ENCODE data around the gene PTPRG.
A peak's percentile ranks its signal among the peaks of the same experiment; 100 is the strongest.

The PTPRG gene

DNA sequence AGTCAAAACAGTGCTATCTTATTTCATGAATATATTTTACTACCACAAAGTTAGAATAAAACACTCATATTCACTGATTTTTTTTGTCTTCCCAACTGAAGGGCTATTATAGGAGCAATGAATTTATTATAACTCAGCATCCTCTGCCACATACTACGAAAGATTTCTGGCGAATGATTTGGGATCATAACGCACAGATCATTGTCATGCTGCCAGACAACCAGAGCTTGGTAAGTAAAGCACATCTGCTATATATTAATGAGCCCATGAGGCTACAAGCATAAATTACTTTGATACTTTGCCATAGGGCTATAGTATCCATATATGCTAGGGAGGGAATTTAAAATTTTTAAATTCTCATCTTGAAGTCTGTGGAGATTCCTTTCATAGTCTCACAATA lies 716.1 kb downstream of the PTPRG start:
- H3K36me3 Mint-ChIP-seq, result peaks cover 2% of the 10 kb centered on the region
- no peaks in the 10 kb centered on the region for H3K4me1 Mint-ChIP-seq
- no peak for ATAC-seq (ENCODE audit: low read depth)
- no peaks in the 10 kb centered on the region for H3K27me3 Mint-ChIP-seq
- no peak overlapping the region for H3K27ac Mint-ChIP-seq
- H3K9me3 Mint-ChIP-seq, result no peaks in the 10 kb centered on the region
- DNase-seq (ENCODE audit: low spot score in 2 of 2), result no peak
- no peak overlapping the region for H3K4me3 Mint-ChIP-seq

DNA sequence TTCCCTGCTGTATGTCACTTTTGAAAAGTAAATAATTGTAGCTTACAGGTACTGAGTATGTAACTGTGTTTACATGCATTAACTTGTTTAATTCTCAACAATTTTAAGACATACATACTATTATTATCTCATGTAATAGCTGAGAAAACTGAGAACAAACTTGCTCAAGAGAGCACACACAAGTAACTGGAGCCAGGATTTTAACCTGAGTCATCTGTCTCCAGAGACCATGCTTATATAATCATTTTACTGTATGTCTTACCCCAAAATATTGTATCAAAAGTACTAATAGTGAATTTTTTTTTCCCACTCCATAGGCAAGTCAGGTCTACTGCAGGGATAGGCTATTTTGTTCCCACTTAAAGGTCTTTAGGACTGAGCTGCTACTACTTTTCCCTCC lies 716.6 kb downstream of the PTPRG start:
- no peak for DNase-seq (ENCODE audit: low spot score in 2 of 2)
- H3K27ac Mint-ChIP-seq, result no peak overlapping the region
- H3K4me3 Mint-ChIP-seq, result no peak overlapping the region
- no peaks in the 10 kb centered on the region for H3K27me3 Mint-ChIP-seq
- H3K9me3 Mint-ChIP-seq, result no peaks in the 10 kb centered on the region
- no peaks in the 10 kb centered on the region for H3K4me1 Mint-ChIP-seq
- ATAC-seq (ENCODE audit: low read depth), result no peak
- peaks cover 2% of the 10 kb centered on the region for H3K36me3 Mint-ChIP-seq

DNA sequence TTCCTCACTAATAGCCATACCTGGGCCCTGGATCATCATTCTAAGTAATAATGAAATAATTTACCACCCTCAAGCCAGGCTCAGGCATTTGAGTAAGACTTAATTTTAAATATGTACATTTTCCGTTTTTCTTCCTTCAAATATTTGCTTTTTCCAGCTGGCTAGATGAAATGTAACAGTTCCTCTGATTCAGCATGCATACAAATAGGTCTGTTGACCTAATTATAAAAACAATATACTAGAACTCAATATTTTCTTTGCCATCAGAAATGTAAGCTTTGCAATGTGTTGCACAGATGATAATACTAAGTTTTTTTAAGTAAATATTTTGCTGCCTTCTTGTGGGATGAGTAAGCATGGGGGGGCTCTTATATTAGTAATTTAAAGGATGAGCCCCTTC lies 720.4 kb downstream of the PTPRG start:
- Mint-ChIP-seq H3K27ac (no peak overlapping the region), H3K27me3 (no peaks in the 10 kb centered on the region), H3K4me1 (no peaks in the 10 kb centered on the region), H3K4me3 (no peak overlapping the region), H3K36me3 (peaks cover 2% of the 10 kb centered on the region), H3K9me3 (no peaks in the 10 kb centered on the region)
- no peak for ATAC-seq (ENCODE audit: low read depth)
- no peak for DNase-seq (ENCODE audit: low spot score in 2 of 2)

DNA sequence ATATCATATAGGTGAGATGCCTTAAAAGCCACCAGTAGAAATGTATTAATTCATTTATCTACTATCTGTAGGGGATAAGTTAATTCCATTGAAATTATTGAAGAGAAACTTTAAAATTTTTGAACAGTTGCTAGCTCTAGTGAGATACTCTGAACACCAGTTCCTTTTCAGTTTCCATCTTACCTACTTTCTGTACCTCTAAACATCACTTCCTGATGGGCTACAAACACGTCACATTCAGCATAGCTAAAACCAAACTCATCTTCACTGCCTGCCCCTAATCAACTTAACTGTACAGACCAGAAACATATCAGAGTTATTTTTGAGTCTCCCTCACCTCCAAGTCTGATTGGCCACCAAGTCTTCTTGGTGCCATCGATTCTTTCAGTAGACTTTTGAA lies 723.1 kb downstream of the PTPRG start:
- DNase-seq (ENCODE audit: low spot score in 2 of 2) (no peak), ATAC-seq (ENCODE audit: low read depth) (no peak)
- no peaks in the 10 kb centered on the region for H3K36me3 Mint-ChIP-seq
- H3K27ac Mint-ChIP-seq, result no peak overlapping the region
- H3K4me3 Mint-ChIP-seq, result no peak overlapping the region
- H3K27me3 Mint-ChIP-seq, result no peaks in the 10 kb centered on the region
- H3K9me3 Mint-ChIP-seq, result no peaks in the 10 kb centered on the region
- H3K4me1 Mint-ChIP-seq, result peaks cover 11% of the 10 kb centered on the region

DNA sequence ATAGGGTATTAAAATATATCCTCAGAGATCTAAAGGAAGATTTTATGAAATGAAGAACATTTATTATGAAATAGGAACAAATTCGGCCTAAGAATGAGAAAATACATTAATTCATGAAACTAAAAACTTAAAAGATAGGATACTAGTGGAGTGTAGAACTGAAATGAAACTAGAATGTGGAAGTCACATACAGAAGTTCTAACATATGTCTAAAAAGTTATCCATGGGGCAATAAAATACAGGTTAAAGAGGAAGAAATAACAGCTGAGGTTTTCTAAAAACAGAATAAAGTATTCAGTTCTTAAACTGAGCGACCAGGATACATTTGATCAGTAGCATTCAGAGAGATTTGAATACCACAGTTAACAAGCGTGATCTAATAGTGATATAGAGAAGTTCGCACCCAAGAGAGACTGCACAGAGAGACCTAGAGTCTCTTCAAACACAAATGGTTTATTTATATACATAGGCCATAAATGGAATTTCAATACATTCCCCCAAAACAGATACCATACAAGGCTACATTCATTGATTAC lies 726.1 kb downstream of the PTPRG start:
- H3K27ac Mint-ChIP-seq, result no peak overlapping the region

DNA sequence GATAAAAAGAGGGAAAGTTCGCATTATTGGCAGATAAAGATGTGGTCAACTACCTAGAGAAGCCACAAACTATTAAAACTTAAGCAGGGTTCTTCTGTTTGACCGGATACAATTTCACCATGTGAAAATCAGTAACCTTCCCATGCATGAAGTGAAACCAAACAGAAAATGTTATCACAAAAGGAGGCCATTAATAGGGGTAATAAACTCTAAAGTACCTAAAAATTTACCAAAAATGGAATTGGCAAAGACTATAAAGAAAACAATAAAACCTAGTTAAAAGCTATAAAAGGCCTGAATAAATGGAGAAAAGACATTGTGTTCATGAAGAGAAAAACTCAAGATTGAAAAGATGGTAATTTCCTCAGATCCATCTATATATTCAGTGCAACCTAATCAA lies 728.6 kb downstream of the PTPRG start:
- H3K4me3 Mint-ChIP-seq, result no peak overlapping the region
- H3K36me3 Mint-ChIP-seq, result peaks cover 2% of the 10 kb centered on the region
- H3K27ac Mint-ChIP-seq, result no peak overlapping the region
- peaks cover 1% of the 10 kb centered on the region for H3K27me3 Mint-ChIP-seq
- no peak for DNase-seq (ENCODE audit: low spot score in 2 of 2)
- no peak for ATAC-seq (ENCODE audit: low read depth)
- no peaks in the 10 kb centered on the region for H3K9me3 Mint-ChIP-seq
- peaks cover 11% of the 10 kb centered on the region for H3K4me1 Mint-ChIP-seq

More for the DNA sequence above, 726.1 kb downstream of the PTPRG start:
- Mint-ChIP-seq H3K9me3 (no peaks in the 10 kb centered on the region), H3K36me3 (peaks cover 2% of the 10 kb centered on the region), H3K27me3 (peaks cover 1% of the 10 kb centered on the region), H3K4me1 (peaks cover 11% of the 10 kb centered on the region), H3K4me3 (no peak overlapping the region)
- peak; percentile 69 for ATAC-seq (ENCODE audit: low read depth)
- no peak for DNase-seq (ENCODE audit: low spot score in 2 of 2)

DNA sequence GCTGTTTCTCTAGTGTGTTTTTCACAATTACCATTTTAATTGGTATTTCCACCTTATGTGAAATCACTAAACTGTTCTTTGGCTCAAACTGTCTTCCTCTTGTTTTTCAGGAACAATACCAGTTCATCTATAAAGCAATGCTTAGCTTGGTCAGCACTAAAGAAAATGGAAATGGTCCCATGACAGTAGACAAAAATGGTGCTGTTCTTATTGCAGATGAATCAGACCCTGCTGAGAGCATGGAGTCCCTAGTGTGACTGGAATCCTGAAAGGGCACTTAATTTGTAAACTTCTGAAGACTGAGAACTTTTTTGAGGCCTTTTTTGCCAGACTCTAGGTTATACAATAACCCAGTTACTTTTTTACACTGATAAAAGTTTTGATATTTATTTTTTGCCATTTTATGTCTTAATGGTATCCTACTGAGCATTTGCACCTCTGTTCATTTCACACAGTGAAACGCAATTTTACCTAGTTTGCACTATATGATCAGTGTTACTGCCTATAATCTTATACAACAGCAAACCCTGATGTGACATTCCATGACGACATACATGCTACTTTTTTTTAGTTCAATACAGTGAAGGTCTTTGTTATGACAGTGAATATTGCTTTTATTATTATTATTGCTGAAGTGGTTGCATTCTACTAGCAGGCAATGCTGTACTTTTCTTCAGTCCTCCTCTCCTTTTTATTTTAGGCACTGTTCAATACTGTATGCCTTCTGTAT lies 731.8 kb downstream of the PTPRG start:
- H3K4me1 Mint-ChIP-seq, result no peaks in the 10 kb centered on the region
- H3K36me3 Mint-ChIP-seq, result peaks cover 2% of the 10 kb centered on the region
- DNase-seq (ENCODE audit: low spot score in 2 of 2) (no peak), ATAC-seq (ENCODE audit: low read depth) (no peak)
- peaks cover 1% of the 10 kb centered on the region for H3K27me3 Mint-ChIP-seq
- no peak overlapping the region for H3K27ac Mint-ChIP-seq
- no peak overlapping the region for H3K4me3 Mint-ChIP-seq
- H3K9me3 Mint-ChIP-seq, result no peaks in the 10 kb centered on the region

DNA sequence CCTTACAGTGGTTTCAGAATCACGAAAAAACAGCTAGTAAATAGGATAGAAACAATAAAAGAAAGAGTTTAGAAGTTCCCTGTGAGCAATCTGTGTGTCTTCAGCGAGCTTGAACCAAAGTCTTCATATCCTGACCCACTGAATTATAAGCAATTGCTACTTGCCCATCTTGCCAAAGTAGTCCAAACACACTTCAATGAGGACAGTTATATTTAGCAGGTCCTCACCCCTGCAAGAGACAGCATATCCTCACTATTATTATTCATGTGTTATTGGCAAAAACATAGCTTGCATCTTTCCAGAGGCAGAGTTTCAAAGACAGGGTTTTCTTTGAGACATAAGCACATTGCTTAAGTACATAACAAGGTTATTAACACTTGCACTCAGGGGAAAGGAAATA lies 734.2 kb downstream of the PTPRG start:
- Mint-ChIP-seq H3K4me3 (no peak overlapping the region), H3K4me1 (no peaks in the 10 kb centered on the region), H3K36me3 (peaks cover 2% of the 10 kb centered on the region), H3K27ac (no peak overlapping the region), H3K27me3 (no peaks in the 10 kb centered on the region), H3K9me3 (no peaks in the 10 kb centered on the region)
- ATAC-seq (ENCODE audit: low read depth) (no peak), DNase-seq (ENCODE audit: low spot score in 2 of 2) (no peak)

DNA sequence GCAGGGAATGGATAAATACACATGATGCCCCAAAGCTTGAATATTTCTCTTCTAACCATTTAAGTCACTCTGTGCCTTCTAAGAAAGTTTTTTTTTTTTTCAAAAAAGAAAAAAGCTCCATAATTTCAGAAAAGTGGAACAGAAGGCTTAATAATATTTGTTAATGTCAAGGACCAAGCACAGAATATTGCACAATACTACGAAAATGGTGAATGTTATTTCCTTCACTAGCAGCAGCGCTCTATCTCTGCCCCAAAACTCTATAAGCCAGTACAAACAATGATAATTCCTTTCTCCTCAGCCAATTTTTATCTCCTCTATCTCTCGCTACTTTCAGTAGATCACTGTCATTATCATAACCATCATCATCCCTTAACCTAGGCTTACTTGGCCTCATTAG lies 739.2 kb downstream of the PTPRG start:
- Mint-ChIP-seq H3K36me3 (peaks cover 2% of the 10 kb centered on the region), H3K4me1 (no peaks in the 10 kb centered on the region), H3K27ac (no peak overlapping the region), H3K27me3 (no peaks in the 10 kb centered on the region), H3K9me3 (peaks cover 13% of the 10 kb centered on the region), H3K4me3 (no peak overlapping the region)
- DNase-seq (ENCODE audit: low spot score in 2 of 2), result no peak
- no peak for ATAC-seq (ENCODE audit: low read depth)

DNA sequence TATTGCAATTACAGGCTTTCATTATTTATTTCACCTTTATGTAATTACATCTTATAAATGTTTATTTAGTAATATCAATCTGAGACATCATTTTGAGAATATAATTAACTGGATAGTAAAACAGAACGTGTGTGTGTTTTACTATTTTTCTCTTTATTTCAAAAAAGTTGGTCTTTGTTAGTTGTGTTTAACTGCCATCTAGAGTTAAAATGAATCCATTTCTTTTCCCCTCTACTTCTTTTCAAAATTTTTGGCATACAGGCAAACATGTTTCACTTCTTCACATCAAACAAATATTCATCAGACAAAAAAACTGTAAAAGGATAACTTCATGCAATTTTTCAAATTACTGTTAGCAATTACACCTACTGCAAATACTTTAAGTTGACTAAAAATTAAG lies 750.8 kb downstream of the PTPRG start:
- Mint-ChIP-seq H3K27me3 (no peaks in the 10 kb centered on the region), H3K9me3 (no peaks in the 10 kb centered on the region), H3K4me1 (no peaks in the 10 kb centered on the region), H3K27ac (no peak overlapping the region), H3K4me3 (no peak overlapping the region), H3K36me3 (no peaks in the 10 kb centered on the region)
- ATAC-seq (ENCODE audit: low read depth), result no peak
- DNase-seq (ENCODE audit: low spot score in 2 of 2), result no peak

DNA sequence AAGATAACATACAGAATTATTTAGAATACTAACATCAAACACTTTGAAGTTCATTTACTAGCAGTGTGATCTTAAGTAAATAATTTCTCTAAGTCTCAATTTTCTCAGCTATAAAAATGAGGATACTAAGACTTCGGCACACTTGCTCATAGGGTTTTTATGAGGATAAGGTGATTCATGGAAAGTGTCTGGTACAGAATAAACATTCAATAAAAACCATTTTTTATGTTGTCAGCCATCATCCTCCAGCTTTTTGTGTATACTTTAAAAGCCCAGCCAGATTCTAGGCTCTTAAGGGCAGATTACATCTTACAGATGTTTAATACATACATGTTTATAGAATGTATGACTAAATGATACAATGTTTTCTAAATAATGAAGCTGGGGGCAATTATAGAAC lies 755.2 kb downstream of the PTPRG start:
- Mint-ChIP-seq H3K27ac (no peak overlapping the region), H3K4me3 (no peak overlapping the region), H3K27me3 (no peaks in the 10 kb centered on the region), H3K9me3 (peaks cover 6% of the 10 kb centered on the region), H3K36me3 (peaks cover 2% of the 10 kb centered on the region), H3K4me1 (peaks cover 6% of the 10 kb centered on the region)
- no peak for ATAC-seq (ENCODE audit: low read depth)
- no peak for DNase-seq (ENCODE audit: low spot score in 2 of 2)

DNA sequence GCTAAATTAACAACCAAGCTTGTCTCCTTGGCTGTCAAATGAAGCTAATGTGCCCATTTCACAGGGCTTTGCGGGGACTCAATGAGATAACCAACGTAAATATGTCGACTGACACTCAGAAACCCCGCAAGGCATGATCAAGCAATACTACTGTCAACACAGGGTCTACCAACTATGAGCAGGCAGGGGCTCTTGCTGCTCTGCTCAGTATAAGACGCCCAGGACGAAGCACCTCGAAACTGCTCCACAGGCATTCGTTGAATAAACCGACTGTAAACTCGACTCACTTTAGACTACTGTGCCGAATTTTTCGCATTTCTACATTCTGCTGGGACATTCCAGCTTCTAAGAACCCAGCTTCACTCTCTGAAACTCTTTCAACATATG lies 757.0 kb downstream of the PTPRG start:
- ATAC-seq (ENCODE audit: low read depth), result peak; percentile 6
- H3K27ac Mint-ChIP-seq, result peak overlapping the region; percentile 83
- peaks cover 6% of the 10 kb centered on the region for H3K4me1 Mint-ChIP-seq

DNA sequence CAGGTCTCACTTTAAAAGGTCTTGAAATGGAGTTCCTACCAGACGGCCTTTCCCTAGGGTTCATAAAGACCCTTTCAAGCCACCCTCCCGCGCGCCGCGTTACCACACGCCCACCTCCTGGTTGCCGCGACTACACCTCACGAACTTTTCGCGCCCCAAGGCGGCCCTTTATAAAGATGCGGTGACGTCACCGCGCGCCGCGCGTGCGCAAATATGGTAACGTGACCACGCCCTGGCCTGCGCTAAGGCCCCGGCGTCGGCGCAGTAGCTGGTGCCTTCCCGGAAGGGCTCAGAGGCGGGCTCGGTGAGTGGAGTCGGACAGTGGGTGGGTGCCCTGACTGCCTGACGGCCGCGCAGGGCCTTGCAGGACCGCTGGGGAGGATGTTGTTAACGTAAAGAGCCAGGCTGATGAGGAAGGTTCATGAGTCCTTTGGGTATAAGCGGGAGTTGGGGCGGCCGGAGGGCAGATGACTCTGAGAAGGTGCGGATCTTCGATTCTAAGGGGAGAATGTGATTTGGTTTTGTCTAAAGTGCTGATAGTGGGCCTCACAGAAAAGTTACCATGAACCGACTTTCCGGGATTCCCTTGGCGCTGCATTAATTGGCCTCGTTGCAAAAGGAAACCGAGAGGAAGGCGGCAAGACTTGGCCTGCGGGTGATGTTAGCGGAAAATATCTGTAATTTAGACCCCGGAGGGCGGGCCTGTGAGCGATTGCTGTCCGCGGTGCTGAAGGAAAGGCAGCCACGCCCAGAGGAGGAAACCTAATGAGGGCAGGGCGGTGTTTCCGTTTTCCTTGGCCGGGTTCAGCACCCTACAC lies 757.6 kb downstream of the PTPRG start:
- Mint-ChIP-seq H3K27me3 (no peaks in the 10 kb centered on the region), H3K9me3 (peaks cover 6% of the 10 kb centered on the region), H3K36me3 (peaks cover 2% of the 10 kb centered on the region), H3K27ac (peak overlapping the region; percentile 83), H3K4me1 (peaks cover 6% of the 10 kb centered on the region), H3K4me3 (peak overlapping the region; percentile 98)
- ATAC-seq (ENCODE audit: low read depth) (peak; percentile 93), DNase-seq (ENCODE audit: low spot score in 2 of 2) (peak; percentile 30 to 35)

More for the DNA sequence above, 757.0 kb downstream of the PTPRG start:
- Mint-ChIP-seq H3K9me3 (peaks cover 6% of the 10 kb centered on the region), H3K27me3 (no peaks in the 10 kb centered on the region), H3K36me3 (peaks cover 2% of the 10 kb centered on the region), H3K4me3 (peak overlapping the region; percentile 98)
- DNase-seq (ENCODE audit: low spot score in 2 of 2), result no peak

DNA sequence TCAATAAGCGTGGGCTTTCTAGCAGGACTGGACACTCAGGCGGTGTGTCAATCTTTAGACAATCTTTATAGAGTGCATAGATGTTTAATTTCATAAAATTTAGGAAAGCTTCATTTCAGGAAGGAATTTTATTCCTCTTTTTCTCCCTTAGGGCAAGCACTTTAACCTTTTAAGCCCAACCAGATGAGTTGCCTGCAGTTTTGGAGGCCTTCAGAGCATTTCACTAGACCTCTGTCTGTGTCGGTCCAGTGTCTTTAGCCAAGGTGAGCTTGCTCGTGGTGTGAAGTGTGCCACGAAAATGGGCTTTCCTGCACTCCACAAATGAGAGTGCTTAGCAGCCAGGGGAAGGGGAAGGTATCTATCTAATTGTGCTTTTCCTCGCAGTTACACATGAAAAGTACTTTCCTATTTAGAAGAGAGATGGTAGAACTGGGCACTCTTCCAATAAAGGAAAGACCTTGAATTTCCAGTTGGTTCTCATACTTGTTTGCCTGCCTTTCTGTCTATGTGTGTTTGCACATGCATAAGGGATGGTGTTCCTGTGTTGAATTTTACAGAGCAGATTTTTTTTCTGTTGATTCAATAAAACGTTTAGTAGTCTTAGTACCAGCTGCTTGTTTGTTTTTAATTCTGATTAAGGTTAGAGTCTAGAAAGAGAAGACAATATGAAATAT lies 758.3 kb downstream of the PTPRG start:
- DNase-seq (ENCODE audit: low spot score in 2 of 2), result no peak
- peaks cover 6% of the 10 kb centered on the region for H3K9me3 Mint-ChIP-seq
- no peak overlapping the region for H3K27ac Mint-ChIP-seq
- no peaks in the 10 kb centered on the region for H3K27me3 Mint-ChIP-seq
- peaks cover 6% of the 10 kb centered on the region for H3K4me1 Mint-ChIP-seq
- H3K4me3 Mint-ChIP-seq, result peak overlapping the region; percentile 98
- H3K36me3 Mint-ChIP-seq, result peaks cover 2% of the 10 kb centered on the region
- ATAC-seq (ENCODE audit: low read depth), result no peak
